ENCODE data around the gene ZNF768. TPM values are rescaled to one million over a fixed set of nuclear protein-coding genes. Genes with fewer than 3 reads are reported as not detected.
"Not testable (repeated sequence)": the region's sequence is repeated elsewhere in the genome, so short reads cannot be mapped to it uniquely, and the experiment has no call there.

ZNF768 gene
- total RNA-seq, 1 donor from 2014 or later, result 14.6 TPM

GRCh38 chr16:30482366-30482765 is 44.0 kb downstream of the ZNF768 start:
- H3K4me3 Mint-ChIP-seq, result peak overlapping the region; percentile 13
- peak overlapping the region; percentile 33 for H3K27ac Mint-ChIP-seq
- peaks cover 61% of the 10 kb centered on the region for H3K36me3 Mint-ChIP-seq (ENCODE audit: low read depth)
- H3K9me3 Mint-ChIP-seq, result no peaks in the 10 kb centered on the region
- H3K4me1 Mint-ChIP-seq (ENCODE audit: low read depth), result peaks cover 58% of the 10 kb centered on the region
- intact Hi-C loops (cut with micrococcal nuclease), result no loop called here
- DNase-seq (ENCODE audit: low spot score), result no peak
- H3K27me3 Mint-ChIP-seq (ENCODE audit: insufficient read depth), result no peaks in the 10 kb centered on the region

GRCh38 chr16:30481381-30481780 is 45.0 kb downstream of the ZNF768 start:
- no peak overlapping the region for H3K4me3 Mint-ChIP-seq
- no peak for DNase-seq (ENCODE audit: low spot score)
- no peaks in the 10 kb centered on the region for H3K27me3 Mint-ChIP-seq (ENCODE audit: insufficient read depth)
- intact Hi-C loops (cut with micrococcal nuclease), result no loop called here
- peaks cover 68% of the 10 kb centered on the region for H3K36me3 Mint-ChIP-seq (ENCODE audit: low read depth)
- no peaks in the 10 kb centered on the region for H3K9me3 Mint-ChIP-seq
- peaks cover 61% of the 10 kb centered on the region for H3K4me1 Mint-ChIP-seq (ENCODE audit: low read depth)
- H3K27ac Mint-ChIP-seq, result peak overlapping the region; percentile 58

DNA sequence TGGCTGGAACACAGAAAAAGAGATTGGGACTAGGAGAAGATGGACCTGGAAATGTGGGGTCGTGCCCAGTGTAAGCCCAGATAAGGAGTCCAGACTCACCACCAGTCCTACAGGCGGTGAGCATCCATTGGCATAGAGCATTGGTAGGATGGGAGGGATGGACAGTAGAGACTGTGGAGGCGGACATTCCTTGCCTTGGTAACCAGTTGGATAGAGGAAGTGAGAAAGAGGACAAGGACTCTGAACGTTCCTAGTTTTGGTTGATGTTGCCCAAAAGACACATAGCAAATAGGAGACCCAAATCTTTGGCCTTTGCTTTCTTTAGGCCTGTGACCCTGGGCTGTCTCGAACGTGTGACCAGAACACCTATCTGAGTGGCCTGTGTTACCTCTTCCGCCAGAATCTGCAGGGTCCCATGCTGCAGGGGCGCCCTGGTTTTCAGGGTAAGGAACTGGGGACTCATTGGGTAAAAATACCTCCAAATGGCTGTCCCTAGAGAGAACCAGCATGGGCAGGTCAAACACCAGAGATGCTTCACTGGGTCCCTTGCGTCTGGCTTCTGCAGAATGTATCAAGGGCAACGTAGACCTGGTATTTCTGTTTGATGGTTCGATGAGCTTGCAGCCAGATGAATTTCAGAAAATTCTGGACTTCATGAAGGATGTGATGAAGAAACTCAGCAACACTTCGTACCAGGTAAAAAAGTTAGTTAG is 47.4 kb downstream of the ZNF768 start:
- no peak for DNase-seq (ENCODE audit: low spot score)
- Mint-ChIP-seq H3K9me3 (no peaks in the 10 kb centered on the region), H3K36me3 (ENCODE audit: low read depth) (peaks cover 65% of the 10 kb centered on the region), H3K27me3 (ENCODE audit: insufficient read depth) (no peaks in the 10 kb centered on the region), H3K4me3 (no peak overlapping the region), H3K4me1 (ENCODE audit: low read depth) (peaks cover 68% of the 10 kb centered on the region), H3K27ac (peak overlapping the region; percentile 71)
- intact Hi-C loops (cut with micrococcal nuclease), result loop anchor here (5.0 kb wide), 1 partner anchor 33 kb away; no protein-coding TSS in a partner anchor

GRCh38 chr16:30477773-30478172 is 48.6 kb downstream of the ZNF768 start:
- DNase-seq (ENCODE audit: low spot score); H3K9me3 Mint-ChIP-seq; H3K27me3 Mint-ChIP-seq (ENCODE audit: insufficient read depth): not testable (repeated sequence)
- Mint-ChIP-seq H3K27ac (peak overlapping the region; percentile 88), H3K4me3 (peak overlapping the region; percentile 28), H3K36me3 (ENCODE audit: low read depth) (peaks cover 63% of the 10 kb centered on the region), H3K4me1 (ENCODE audit: low read depth) (peaks cover 58% of the 10 kb centered on the region)
- intact Hi-C loops (cut with micrococcal nuclease), result loop anchor here (5.0 kb wide), 1 partner anchor 35 kb away; no protein-coding TSS in a partner anchor

DNA sequence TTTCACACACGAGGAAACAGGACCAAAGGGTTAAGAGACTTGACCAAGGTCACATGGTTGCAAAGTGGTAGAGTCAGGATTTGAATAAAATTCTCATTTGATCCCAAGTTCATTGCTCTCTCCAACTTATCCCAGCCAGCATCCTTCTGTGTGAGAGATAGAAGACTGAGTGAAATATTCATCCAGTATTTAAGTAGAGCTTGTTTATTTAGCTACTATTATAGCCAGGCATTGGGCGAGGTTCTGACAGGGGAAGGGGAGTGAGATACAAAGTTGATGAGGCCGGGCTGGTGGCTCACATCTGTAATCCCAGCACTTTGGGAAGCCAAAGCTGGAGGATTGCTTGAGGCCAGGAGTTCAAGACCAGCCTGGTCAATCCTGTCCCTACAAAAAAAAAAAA is 49.4 kb downstream of the ZNF768 start:
- peak overlapping the region; percentile 40 for H3K4me3 Mint-ChIP-seq
- peak overlapping the region; percentile 88 for H3K27ac Mint-ChIP-seq
- H3K4me1 Mint-ChIP-seq (ENCODE audit: low read depth), result peaks cover 57% of the 10 kb centered on the region
- no peak for DNase-seq (ENCODE audit: low spot score)
- H3K36me3 Mint-ChIP-seq (ENCODE audit: low read depth), result peaks cover 58% of the 10 kb centered on the region
- intact Hi-C loops (cut with micrococcal nuclease), result loop anchor here (5.0 kb wide), 1 partner anchor 35 kb away; no protein-coding TSS in a partner anchor
- H3K9me3 Mint-ChIP-seq, result no peaks in the 10 kb centered on the region
- no peaks in the 10 kb centered on the region for H3K27me3 Mint-ChIP-seq (ENCODE audit: insufficient read depth)

DNA sequence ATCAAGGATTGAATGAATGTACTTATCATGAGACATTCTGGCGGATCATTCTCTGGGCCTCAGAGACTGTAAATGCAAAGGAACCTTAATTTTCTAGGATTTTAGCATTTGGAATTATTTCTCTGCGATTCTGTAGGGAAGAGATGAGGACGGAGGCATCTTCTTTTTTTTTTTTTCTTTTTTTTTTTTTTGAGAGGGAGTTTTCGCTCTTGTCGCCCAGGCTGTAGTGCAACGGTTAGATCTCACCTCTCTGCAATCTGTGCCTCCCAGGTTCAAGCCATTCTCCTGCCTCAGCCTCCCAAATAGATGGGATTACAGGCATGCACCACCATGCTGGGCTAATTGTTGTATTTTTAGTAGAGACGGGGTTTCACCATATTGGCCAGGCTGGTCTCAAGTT is 51.7 kb downstream of the ZNF768 start:
- peaks cover 65% of the 10 kb centered on the region for H3K4me1 Mint-ChIP-seq (ENCODE audit: low read depth)
- H3K9me3 Mint-ChIP-seq, result no peaks in the 10 kb centered on the region
- intact Hi-C loops (cut with micrococcal nuclease), result loop anchor here (5.0 kb wide), 1 partner anchor 38 kb away; no protein-coding TSS in a partner anchor
- no peaks in the 10 kb centered on the region for H3K27me3 Mint-ChIP-seq (ENCODE audit: insufficient read depth)
- H3K27ac Mint-ChIP-seq, result peak overlapping the region; percentile 84
- H3K36me3 Mint-ChIP-seq (ENCODE audit: low read depth), result peaks cover 44% of the 10 kb centered on the region
- H3K4me3 Mint-ChIP-seq, result peak overlapping the region; percentile 96
- no peak for DNase-seq (ENCODE audit: low spot score)

- Mint-ChIP-seq H3K36me3 (ENCODE audit: low read depth) (peaks cover 40% of the 10 kb centered on the region), H3K4me3 (peak overlapping the region; percentile 96), H3K27me3 (ENCODE audit: insufficient read depth) (no peaks in the 10 kb centered on the region), H3K4me1 (ENCODE audit: low read depth) (peaks cover 67% of the 10 kb centered on the region), H3K9me3 (no peaks in the 10 kb centered on the region), H3K27ac (peak overlapping the region; percentile 95)
- DNase-seq (ENCODE audit: low spot score), result no peak
- intact Hi-C loops (cut with micrococcal nuclease), result no loop called here
These were observed 52.3 kb downstream of the ZNF768 start for GRCh38 chr16:30474074-30474452.

Other genes starting within 250 kb of the ZNF768 start
- 100 and 104 TPM in 2 replicates for gene CD2BP2, start 171.3 kb downstream of the ZNF768 start, total RNA-seq
- gene TBC1D10B, start 156.1 kb downstream of the ZNF768 start, total RNA-seq, result 68.9 and 73.6 TPM in 2 replicates
- 2.0 and 2.7 TPM in 2 replicates for gene MYL11, start 151.8 kb downstream of the ZNF768 start, total RNA-seq
- gene SEPTIN1, start 144.0 kb downstream of the ZNF768 start, total RNA-seq, result 195 and 200 TPM in 2 replicates
- 20.2 and 21.4 TPM in 2 replicates for gene ZNF48, start 131.1 kb downstream of the ZNF768 start, total RNA-seq
- gene ZNF771, start 119.0 kb downstream of the ZNF768 start, total RNA-seq, result 8.1 and 8.9 TPM in 2 replicates
- gene DCTPP1, start 96.5 kb downstream of the ZNF768 start, total RNA-seq, result 173 and 178 TPM in 2 replicates
- gene SEPHS2, start 80.7 kb downstream of the ZNF768 start, total RNA-seq, result 83.4 and 87.2 TPM in 2 replicates
- gene ITGAL, start 53.8 kb downstream of the ZNF768 start, total RNA-seq, result 259 and 287 TPM in 2 replicates
- gene ZNF747, start 8.3 kb upstream of the ZNF768 start, total RNA-seq, result 13.8 and 15.8 TPM in 2 replicates
- gene ZNF764, start 31.8 kb upstream of the ZNF768 start, total RNA-seq, result 17.9 and 21.2 TPM in 2 replicates
- 7.4 and 9.4 TPM in 2 replicates for gene ZNF688, start 45.1 kb upstream of the ZNF768 start, total RNA-seq
- 19.2 and 21.5 TPM in 2 replicates for gene ZNF785, start 59.1 kb upstream of the ZNF768 start, total RNA-seq
- 14.7 TPM in 2 replicates for gene ZNF689, start 83.8 kb upstream of the ZNF768 start, total RNA-seq
- 91.9 and 97.4 TPM in 2 replicates for gene PRR14, start 124.4 kb upstream of the ZNF768 start, total RNA-seq
- gene FBRS, start 131.9 kb upstream of the ZNF768 start, total RNA-seq, result 116 and 125 TPM in 2 replicates
- 91.1 and 93.4 TPM in 2 replicates for gene SRCAP, start 172.6 kb upstream of the ZNF768 start, total RNA-seq
- gene PHKG2, start 221.9 kb upstream of the ZNF768 start, total RNA-seq, result 42.4 and 43.6 TPM in 2 replicates
- gene CFAP119, start 235.5 kb upstream of the ZNF768 start, total RNA-seq, result 4.4 and 5.6 TPM in 2 replicates
- 98.2 and 98.5 TPM in 2 replicates for gene RNF40, start 235.8 kb upstream of the ZNF768 start, total RNA-seq